Anterior cingulate cortex (tissue), 58 donors: ENCODE data around the gene PLIN3.
"Not testable (repeated sequence)": the region's sequence is repeated elsewhere in the genome, so short reads cannot be mapped to it uniquely, and the experiment has no call there.

Experiments used
- DNase-seq, 58 donors: peaks; one replicate each; lab custom pipeline; 2025; lab: John Stamatoyannopoulos, UW

The PLIN3 gene, protein sequence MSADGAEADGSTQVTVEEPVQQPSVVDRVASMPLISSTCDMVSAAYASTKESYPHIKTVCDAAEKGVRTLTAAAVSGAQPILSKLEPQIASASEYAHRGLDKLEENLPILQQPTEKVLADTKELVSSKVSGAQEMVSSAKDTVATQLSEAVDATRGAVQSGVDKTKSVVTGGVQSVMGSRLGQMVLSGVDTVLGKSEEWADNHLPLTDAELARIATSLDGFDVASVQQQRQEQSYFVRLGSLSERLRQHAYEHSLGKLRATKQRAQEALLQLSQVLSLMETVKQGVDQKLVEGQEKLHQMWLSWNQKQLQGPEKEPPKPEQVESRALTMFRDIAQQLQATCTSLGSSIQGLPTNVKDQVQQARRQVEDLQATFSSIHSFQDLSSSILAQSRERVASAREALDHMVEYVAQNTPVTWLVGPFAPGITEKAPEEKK

DNA sequence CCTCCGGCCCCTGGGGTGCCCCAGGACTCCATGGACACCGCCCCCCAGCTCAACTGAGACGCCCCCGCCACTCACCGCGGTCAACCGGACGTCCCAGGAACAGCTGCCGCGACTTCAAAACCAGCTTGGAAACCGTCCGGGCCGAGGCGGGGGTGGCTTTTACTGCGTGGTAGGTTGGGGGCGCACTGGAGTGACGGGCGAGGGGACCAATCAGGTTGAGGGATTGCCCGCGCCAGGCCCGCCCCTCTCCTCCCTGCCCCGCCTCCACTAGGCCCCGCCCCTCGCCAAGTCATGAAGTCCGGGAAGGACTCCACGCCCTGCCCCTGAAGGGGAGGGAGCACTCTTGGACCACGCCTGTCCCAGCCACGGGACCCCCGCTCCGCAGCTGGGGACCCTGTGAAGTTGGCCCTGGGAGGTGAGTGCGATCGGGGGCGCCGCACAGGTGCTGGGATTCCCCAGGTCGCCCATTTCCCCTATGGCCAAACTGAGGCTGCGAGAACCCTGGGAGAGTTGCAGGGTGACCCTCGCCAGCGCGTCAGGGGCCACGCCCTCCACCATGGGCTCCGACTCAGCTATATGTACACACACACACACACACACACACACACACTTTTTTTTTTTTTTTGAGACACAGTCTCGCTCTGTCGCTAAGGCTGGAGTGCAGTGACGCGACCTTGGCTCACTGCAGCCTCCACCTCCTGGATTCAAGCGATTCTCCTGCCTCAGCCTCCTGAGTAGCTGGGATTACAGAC, at the start of gene PLIN3:
Gene PLIN3 (minus strand): TSS at position 134 of the 752 bp plus-strand sequence. CDS start 6,273 bp downstream, outside the sequence.
- peak in 56 of 58 donors; percentile 29 to 95 (median 83) for DNase-seq

DNA sequence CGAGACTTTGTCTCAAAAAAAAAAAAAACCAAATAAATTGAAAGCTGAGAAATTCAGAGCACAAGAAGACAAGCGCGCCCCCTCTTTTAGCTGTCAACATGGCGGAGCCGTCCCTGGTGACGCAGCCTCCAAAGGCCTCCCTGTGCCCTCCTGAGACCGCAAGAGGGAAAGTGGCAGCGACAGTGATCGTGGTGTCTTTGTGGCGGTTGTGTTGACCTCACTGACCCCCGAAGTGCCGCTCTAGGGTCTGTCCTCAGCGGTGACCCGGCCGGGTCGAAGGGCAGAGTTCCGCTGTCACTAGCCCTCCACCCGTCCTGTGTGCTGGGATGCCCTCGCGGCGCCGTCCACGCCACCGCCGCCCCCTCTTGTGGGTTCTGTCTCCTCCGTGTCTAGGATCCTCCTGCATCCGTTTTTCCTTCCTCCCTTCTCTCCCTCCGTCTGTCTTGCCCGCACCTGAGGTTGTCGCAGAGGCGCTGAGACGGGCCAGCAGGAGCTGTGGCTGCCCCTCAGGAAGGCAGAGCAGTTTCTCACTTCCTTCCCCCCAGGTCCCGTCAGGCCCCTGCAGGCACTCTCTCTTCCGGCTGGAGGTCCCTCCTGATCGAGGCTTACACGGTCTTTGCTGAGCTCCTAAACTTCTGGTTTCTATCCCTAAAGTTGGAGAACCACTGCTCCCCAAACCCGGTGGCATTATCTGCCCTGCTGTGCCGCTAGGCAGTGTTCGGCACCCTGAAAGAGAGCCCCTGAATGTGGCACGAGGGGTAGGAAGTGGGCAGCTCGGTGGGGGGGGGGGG, 49.0 kb upstream of the PLIN3 start:
- DNase-seq = no peak

DNA sequence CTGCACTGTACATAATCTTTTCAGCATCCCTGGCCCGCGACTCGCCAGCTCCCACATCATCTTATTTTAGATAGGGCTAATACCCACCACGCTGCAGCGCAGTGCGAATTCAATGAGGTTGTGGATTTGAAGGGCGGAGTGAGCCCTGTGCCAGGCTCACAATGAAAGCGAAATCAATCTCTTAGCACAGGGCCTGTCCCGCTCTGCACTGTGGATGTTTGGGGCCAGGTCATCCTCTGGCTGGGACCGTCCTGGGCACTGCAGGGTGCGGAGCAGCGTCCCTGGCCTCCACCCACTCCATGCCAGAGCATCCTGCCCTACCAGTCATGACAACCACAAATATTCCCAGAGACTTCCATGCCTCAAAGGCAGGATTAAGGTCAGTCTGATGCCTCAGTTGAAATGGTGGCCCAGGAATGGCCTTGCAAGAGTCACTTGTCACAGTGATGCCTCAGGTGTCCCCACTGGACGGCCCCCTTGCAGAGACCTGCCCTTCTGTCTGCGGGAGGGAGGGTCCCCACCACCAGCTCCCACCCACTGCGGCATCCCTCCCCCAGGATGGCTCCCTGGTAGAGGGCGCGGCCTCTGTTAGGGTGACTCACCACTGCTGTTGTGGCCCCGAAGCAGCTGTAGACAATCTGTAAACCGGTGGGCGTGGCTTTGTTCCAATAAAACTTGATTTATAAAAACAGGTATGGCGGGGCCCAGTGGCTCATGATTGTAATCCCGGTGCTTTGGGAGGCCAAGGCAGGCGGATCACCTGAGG, 47.5 kb upstream of the PLIN3 start:
- no peak for DNase-seq

DNA sequence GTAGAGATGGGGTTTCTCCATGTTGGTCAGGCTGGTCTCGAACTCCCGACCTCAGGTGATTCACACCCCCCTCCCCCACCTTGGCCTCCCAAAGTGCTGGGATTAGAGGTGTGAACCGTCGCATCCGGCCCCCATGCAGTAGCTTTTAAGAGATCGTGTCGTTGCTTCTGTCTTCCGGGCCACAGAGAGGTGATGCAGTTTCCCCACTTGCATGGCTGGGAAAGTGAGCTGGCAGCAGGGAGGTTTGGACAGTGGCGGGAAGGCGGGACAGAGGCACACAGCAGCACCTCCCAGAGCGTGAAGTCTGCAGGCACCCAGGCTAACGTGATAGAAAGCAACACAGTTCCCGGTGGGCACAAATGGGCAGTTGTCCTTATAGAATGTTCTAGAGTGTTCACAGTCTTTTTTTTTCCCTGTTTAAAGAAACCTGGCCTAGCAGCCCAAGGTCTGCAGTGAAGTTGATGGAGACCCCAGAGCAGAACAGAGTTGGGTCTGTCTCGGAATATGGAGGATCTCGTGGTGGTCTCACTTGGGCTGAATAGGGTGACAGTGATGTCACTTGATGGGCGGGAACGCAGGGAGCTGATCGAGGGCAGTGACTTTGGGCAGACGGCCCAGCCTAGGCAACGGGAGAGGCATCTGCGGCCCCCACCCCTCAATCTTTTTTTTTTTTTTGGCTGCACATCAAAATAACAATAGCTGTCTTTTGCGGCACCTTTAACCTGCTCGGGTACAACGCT, 46.7 kb upstream of the PLIN3 start:
- no peak for DNase-seq

DNA sequence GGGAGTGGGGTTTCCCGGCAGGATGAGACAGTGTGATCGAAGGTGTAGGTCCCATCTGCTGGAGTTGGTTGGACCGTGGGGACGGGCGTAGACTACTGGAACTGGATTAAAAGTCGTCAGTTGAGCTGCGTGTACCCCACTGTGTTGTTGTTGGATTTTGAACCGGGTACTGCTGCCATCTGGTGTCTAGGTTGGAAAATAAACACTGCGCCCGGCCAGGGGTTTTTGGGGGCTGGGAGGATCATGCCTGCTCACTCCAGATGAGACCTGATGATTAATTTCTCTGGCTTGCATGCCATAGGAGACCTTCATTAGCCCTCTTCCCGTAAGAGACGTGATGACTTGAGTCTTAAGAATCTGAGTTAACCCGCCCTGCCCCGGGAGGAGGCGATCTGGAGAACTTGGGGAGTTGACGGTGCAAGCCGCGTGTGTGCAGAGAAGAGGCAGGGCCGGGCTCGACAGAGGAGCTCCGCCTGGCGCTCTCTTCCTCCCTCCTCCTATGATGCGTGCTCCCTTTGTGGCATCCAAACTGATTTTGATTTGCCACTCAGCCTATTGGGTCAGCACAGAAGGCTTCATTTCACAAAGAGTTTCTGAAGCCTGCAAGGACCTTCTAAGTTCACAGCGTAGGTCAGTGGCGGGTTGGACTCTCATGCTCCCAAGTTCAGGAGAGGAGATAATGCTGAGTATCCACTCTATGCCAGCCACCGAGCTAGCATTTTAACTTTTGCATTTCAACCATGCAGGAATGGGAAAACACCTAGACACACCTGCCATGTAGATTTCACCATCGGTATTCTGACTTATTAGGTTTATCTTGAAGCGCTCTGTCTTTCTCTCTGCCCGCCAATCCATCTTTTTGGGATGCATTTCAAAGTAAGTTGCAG, 44.6 kb upstream of the PLIN3 start:
- peak in 54 of 58 donors; percentile 6 to 78 (median 47) for DNase-seq

DNA sequence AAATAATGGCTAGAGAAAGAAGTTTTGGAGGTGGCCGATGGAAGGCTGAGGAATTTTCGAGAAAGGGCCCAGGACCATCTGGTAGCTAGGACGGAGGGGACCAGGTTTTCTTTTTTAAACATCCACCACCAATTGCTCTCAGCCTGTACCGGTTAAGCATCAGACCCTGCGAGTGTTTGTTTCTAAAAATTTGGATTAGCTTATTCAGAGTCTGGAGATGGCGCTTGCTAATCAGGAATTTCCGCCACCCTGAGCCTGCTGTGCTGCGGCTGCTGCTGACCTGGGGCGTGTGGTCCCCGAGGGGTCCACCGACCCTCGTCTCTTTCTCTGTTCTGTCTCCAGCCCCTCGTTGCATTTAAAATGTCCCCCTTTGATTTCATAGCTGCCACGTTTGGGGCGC, 43.8 kb upstream of the PLIN3 start:
- peak in 1 of 58 donors; percentile 46 for DNase-seq

DNA sequence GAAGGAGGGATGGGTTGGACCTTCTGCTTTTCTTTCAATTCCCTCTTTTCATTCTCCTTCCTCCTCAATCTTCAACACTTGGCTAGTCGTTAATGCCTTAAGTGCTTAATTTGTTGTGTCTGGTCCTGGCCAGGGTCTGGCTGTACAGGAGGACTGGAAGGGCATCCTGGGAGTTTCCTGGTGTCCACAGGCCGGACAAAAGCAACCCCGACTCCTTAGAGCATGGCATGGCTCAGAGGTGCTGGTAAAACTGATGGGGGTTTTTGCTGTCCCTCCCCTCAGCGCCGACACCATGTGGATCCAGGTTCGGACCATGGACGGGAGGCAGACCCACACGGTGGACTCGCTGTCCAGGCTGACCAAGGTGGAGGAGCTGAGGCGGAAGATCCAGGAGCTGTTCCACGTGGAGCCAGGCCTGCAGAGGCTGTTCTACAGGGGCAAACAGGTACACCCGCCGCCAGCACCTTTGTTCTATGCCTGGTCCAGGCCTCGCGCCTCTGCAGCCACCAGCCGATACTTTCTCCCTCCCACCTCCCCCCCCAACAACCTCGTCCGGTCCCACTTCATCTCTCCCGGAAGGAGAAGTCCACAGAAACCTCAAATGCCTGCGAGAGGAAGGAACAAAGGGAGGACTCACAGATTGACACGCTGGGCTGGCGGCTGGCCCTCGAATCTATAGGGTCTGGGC, 43.3 kb upstream of the PLIN3 start:
- peak in 13 of 58 donors; percentile 2 to 31 (median 17) for DNase-seq

DNA sequence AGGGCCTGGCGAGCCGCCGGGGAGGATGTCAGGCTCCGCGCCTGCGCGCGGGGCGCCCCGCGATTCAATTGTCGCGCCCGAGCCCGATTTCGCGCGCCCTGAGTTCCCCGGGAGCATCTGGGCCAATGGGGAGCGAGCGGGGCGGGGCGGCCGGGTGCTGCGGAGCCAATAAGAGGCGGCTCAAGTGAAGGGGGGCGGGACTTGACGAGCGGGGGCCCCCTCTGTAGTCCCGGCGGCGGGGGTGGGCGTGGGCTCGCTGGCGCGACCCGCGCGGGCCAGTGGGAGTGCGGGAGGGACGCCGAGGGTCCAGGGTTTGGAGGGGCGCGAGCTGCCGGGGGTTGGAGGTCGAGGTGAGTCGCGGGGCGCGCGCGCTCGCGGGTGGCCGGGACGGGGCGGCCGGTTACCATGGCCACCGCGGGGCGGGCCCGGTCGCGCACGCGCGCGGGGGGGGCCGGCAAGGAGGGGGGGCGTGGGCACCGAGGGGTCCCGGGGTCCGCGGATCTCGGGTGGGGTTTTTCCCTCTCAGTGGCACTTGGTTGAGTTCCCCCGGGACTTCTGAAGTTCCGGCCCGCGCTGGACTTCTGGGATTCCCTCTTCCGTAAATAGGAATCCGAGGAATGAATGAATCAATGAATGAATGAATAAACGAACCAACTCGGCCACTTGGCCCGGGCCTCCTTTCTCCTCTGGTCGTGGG, 42.6 kb upstream of the PLIN3 start:
- peak; percentile 23 to 92 (median 82) for DNase-seq

DNA sequence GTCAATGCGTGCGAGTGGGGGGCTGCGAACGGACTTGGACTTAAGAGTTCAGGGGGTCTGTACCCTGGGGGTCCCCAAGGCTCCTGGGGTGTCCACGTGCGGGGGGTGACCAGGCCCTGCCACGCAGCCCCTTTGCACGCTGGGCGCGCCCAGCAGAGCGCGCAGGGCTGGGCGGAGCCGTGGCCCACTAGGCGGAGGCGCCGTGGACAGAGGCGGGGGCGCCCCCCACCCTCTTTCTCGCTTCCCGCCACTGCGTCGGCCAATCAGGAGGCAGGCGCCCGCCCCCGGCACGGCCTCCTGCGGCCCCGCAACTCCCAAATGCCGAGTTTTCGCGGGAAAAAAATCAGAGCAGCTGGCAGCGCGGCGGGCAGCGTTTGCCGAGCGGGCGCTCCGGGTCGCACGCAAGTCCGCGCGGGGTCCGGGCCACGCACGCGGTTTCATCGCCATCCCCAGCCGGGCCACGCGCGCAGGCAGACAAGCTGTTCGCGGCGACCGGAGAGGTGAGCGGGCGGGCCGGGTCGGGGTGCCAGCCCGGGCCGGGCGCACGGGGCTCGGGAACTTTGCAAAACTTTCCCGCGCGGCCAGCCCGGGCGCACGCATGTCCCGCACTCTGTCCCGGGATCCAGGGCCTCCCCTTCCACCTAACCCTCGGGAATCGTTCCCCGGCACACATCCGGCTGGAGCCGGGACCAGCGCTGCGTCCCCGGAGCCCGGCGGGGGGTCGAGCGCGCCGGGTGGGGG, 41.9 kb upstream of the PLIN3 start, which contains the start of gene UHRF1:
Gene UHRF1 (plus strand): TSS at position 346 of the 741 bp plus-strand sequence. CDS start 1,385 bp downstream, outside the sequence.
- DNase-seq = no peak

DNA sequence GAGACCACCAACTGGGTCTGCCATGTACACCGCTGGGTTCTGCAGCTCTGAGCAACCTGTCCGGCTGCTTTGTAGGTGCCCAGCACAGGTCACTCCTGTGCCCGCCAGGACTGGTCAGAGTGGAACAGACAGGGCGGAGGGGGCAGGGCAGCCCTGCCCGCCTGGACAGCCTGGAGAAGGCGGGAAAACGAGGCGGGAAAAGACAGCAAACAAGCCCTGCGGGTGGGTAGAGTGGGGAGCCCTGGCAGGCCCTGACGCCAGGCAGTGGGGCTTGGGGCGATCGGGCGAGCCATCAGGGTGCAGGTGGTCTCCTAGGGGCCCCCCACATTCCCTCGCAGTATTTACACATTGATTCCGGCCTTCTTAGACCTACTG, 41.3 kb upstream of the PLIN3 start:
- DNase-seq = no peak

DNA sequence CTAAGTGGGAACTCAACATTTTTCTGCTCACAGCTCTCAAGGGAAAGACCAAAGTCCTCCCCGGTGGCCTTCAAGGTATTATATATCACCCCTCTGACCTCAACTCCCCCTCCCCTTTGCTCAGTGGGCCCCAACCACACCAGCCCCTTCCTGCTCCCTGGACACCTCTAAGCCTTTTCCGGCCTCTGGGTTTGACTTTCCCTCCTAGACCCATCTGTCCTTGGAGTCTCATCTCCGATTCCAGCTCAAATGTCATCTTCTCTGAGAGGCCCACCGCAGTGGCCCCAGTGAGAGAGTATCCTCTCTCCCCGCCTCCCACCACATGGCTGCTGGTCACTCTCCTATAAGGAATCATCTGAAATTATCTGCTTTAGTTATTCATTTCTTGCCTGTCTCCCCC, 40.9 kb upstream of the PLIN3 start:
- no peak for DNase-seq

DNA sequence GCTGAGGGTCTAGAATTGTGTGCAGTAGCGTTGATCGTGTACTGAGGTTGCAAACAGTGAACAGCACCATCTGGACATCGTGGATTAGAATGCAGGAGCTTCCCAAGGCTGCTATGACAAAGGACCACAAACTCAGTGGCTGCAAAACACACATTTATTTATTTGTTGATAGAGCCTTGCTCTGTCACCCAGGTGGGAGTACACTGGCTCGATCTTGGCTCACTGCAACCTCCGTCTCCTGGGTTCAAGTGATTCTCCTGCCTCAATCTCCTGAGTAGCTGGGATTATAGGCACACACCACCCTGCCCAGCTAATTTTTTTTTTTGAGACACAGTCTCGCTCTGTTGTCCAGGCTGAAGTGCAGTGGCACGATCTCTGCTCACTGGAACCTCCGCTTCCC, 39.5 kb upstream of the PLIN3 start:
- no peak for DNase-seq

DNA sequence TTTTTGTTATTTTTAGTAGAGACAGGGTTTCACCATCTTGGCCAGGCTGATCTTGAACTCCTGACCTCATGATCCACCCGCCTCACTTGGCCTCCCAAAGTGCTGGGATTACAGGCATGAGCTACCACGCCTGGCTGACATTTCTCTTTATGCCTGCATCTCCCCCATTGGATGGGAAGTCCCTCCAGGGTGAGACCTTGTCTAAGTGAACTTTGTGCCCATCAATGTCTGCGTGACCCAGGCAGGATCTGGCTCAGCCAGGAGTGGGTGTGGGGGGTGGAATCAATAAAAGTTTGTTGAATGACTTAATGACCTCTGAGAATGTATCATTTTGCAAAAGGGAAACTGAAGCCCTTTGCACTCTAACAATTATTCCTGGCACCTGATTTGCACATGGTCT, 37.0 kb upstream of the PLIN3 start:
- no peak for DNase-seq

DNA sequence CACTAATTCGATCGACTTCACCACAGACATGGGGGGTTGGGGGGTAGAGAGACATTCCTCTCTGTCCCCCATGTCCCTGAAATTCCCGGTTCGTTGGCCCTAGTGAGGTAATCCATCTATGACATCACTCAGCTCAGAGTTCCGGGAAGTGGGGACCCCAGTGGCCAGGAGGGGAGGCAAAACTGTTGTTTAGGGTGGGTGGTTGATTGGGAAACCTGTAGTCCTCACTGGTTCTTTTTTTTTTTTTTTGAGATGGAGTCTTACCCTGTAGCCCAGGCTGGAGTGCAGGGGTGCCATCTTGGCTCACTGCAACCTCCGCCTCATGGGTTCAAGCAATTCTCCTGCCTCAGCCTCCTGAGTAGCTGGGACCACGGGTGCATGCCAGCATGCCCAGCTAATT, 35.3 kb upstream of the PLIN3 start, which contains the start of gene ARRDC5:
Gene ARRDC5 (minus strand): TSS at position 101 of the 400 bp plus-strand sequence. CDS start 71 bp downstream, at position 30.
- DNase-seq = no peak

DNA sequence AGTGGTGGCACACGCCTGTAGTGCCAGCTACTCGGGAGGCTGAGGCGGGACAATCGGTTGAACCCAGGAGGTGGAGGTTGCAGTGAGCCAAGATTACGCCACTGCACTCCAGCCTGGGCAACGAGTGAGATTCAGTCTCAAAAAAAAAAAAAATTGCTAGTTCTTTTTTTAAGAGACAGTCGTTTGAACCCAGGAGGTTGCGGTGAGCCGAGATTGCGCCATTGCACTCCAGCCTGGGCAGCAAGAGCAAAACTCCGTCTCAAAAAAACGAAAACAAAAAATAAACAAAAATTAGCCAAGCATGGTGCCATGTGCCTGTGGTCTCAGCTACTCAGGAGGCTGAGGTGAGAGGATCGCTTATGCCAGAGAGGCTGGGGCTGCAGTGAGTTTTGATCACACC, 33.4 kb upstream of the PLIN3 start:
- not testable (repeated sequence) for DNase-seq

DNA sequence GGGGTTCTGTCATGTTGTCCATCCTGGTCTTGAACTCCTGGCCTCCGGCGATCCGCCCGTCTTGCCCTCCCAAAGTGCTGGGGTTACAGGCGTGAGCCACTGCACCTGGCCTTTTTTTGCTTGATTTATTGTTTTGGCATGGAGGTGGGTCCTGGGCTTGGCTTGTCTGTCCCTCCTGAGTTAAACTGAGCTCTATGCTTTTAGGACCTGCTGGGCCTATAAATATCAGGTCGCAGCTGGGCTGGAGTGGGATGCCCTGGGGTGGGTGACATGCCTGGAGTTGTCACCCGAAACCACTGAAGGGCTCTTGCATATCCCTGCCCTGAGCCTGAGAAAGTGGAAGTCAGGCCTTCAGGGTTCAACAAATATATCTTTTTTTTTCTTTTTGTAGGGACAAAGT, 29.7 kb upstream of the PLIN3 start:
- no peak for DNase-seq
